HG03196 (cell line): ENCODE measurements around the gene TMEM250.

Experiments used
- ATAC-seq: cut with Tn5 transposase; IDR thresholded peaks from one replicate; pipeline ENCODE4 v1.9.1; 2021; ENCODE audit not compliant: unreplicated experiment

Gene TMEM250

DNA sequence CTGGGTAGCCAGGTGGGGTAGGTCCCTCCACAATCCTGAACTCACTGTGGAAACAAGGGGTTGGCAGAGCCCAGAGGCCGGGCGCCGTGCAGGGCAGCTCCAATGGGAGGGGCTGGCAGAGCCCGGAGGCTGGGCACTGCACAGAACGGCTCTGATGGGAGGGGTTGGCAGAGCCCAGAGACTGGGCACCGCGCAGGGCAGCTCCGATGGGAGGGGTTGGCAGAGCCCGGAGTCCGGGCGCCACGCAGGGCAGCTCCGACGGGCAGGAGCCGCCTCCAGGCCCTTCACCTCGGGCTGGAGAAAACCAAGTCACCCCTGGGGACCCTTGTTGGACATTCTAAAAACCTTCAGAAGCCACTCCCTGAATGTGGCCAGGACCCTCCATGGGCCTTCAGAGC lies 32.9 kb downstream of the TMEM250 start:
- no peak for ATAC-seq

GRCh38 chr9:136084063-136084944 lies 34.4 kb downstream of the TMEM250 start:
- no peak for ATAC-seq

- no peak for ATAC-seq
Observed at GRCh38 chr9:136083558-136084062, 35.1 kb downstream of the TMEM250 start.

GRCh38 chr9:136082496-136083361 lies 35.9 kb downstream of the TMEM250 start:
- no peak for ATAC-seq

DNA sequence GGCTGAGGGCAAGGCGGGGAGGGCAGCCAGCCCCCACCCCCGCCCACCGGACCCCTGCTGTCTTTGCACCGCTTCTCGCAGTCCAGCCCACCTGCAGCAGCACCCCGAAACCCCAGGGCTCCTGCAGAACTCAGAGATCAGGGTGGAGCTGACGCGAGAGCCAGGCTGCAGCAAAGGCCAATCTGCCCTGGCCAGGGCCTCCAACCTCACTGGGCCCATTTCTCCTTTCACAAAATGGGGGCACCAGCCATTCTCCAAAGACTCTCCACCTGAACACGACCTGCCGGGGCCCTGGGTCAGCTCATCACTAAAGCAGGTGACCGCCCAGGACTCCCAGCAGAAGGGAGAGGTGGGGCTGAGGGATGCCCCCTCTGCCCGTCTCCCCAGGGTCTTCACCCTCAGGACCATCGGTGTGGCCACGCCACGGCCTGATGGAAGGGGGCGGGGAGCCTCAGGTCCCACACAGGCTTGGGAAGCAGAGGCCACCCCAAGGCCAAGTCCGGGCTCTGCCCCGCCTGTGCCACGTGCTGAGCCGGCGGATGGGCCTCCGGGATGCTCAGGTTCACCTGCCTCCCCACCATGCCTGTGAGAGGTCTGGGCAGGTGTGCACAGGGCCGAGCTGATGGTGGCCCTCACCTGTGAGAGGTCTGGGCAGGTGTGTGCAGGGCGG lies 36.7 kb downstream of the TMEM250 start:
- no peak for ATAC-seq

GRCh38 chr9:136081113-136081825 lies 37.4 kb downstream of the TMEM250 start:
- ATAC-seq, result no peak

GRCh38 chr9:136080716-136081112 lies 38.0 kb downstream of the TMEM250 start:
- ATAC-seq, result no peak

GRCh38 chr9:136079916-136080246 lies 38.8 kb downstream of the TMEM250 start:
- no peak for ATAC-seq

- no peak for ATAC-seq
Observed at GRCh38 chr9:136079211-136079915, 39.3 kb downstream of the TMEM250 start.

- ATAC-seq, result no peak
Observed at GRCh38 chr9:136078498-136079011, 40.1 kb downstream of the TMEM250 start.

DNA sequence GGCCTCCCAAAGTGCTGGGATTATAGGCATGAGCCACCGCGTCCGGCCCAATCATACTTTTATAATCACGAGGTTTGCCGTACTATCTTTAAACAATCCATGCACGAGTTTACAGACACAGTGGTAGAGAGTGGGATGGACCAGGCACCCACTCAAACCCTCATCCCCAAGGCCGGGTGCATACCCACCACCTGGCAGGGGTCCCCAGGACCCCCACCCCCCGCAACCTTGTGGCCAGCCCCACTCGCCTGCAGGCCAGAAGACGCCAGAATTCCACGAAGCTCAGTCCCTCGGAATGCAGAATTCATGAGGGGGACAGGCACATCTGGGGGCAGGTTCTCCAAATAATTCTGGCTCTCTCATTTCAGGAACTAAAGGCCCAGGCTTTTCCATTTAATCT lies 40.7 kb downstream of the TMEM250 start:
- ATAC-seq, result no peak

GRCh38 chr9:136077491-136077890 lies 41.2 kb downstream of the TMEM250 start:
- no peak for ATAC-seq

DNA sequence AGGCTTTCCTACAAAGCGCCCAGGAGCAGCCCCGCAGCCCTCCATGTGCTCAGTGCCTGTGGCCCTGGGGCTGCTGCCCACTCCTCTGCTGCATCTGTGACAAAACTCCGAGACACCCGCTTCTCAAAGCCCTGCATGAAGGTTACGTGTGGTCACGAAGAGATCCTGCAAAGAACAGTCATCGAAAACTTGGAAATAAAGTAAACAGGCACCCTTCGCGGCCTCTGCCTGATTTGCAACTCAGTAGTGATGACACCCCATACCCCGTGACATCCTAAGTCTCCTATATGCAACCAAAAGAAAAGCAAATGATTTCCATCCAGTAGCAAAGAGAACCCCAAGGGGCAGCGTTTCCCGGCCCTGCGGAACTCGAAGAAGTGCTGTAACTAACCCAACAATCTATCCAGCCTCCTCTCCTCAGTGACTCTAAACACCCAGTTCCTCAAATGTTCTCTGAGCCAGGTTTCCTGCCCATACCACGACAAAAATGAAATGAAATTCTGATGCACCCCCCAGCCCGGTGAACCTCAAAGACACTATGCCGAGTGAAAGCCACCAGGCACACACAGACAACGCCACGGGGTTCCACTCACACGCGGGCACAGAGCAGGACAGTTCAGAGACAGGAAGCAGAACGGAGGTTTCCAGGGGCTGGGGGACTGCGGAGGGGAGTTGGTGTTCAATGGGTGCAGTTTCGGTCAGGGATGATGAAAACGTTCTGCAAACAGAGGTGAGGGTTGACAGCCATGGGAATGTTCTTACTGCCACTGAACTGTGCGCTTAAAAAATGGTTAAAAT lies 42.6 kb downstream of the TMEM250 start:
- ATAC-seq, result no peak

DNA sequence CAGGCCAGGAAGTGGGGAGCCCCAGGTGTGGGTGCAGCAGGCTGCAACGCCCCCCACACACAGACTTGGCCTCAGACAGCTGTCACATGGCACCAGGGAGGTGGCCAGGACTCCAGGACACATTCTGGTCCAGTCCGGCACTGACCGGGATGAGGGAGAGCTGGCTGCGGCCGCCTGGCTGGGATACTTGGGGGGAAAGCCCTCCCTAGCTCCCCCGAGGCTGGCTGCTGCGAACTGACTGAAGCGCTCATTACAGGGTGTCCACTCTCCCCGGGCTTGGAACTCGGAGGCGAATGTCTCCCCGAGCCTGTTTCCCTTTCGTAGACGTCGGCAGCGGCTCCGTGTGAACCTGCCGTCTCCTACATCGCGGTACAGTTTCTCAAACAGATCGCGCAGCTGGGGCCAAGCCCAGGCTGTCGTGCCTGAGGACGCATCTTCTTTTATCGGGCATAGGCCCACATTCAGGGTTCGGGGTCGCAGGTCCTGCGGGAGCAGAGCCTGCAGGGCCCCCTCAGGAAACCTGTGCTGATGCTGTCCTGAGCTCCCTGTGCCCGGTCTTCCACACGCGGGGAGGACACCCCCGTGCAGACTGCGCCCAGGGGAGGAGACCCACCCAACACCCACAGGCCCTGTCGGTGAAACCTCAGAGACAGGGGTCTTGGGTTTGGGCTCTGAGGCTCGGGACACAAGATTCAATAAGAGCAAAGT lies 43.4 kb downstream of the TMEM250 start:
- no peak for ATAC-seq

DNA sequence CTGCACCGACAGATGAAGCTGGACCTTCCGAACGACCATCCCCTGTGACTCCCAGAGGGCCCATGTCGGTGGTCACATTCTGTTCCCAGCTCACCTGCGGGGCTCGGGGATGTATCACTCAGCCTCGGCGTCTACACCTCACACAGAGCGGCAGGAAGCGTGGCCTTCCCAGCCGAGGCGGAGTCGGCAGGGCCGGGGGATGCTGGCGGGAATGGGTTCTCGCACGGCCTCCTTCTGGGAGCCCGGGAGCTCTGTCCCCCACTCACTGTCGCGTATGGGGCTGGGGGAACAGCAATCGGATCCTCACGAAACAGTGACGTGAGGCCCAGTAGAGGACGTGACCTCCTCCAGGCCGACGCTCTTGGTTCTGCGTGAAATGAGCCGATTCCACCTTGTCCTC lies 44.0 kb downstream of the TMEM250 start:
- ATAC-seq, result no peak
